Measurements from ENCODE around the gene MTSS2. TPM values are rescaled to one million over a fixed set of nuclear protein-coding genes. Genes with fewer than 3 reads are reported as not detected.

The MTSS2 gene
- total and polyA plus RNA-seq, 2 of the 8 experiments (the other 6 are each of a cell fraction or from before 2014, with no cell fraction given) = 23.3 to 36.7 TPM

GRCh38 chr16:70712942-70713341 is 27.1 kb upstream of the MTSS2 start (continued):
- TF ChIP-seq RBBP5 (IDR thresholded peaks at IDR 0.05; ENCODE audit: borderline replicate concordance, low read depth, low read length) (no peak), SUZ12 (IDR thresholded peaks at IDR 0.05; ENCODE audit: low read length) (no peak), CTCF (IDR thresholded peaks at IDR 0.05; ENCODE audit: control extremely low read depth in 1 of 3, insufficient read depth in 1 of 3, low read depth in 1 of 3, low read length in 3 of 3) (no peak), SRF (IDR thresholded peaks at IDR 0.05; ENCODE audit: low read depth, low read length) (no peak)

Data from H1 (cell line).